Activated effector memory CD4-positive, alpha-beta T cell treated with anti-CD3 and anti-CD28 coated beads, Interleukin-2, amount 50 U/mL, for 16 hours (primary cell): Measurements from ENCODE around the gene SELENOH.
"Not testable (repeated sequence)": the region's sequence is repeated elsewhere in the genome, so short reads cannot be mapped to it uniquely, and the experiment has no call there.

Experiments used
- DNase-seq: peaks from one replicate; pipeline ENCODE4 v3.0.0-alpha.2; 2020

SELENOH gene

GRCh38 chr11:57741132-57742086 lies at the start of gene SELENOH:
SELENOH (plus strand) TSS chr11:57741491; CDS start chr11:57741596, 105 bp downstream.
- DNase-seq, result peak; percentile 97

GRCh38 chr11:57698843-57699365 lies 42.4 kb upstream of the SELENOH start:
- no peak for DNase-seq

DNA sequence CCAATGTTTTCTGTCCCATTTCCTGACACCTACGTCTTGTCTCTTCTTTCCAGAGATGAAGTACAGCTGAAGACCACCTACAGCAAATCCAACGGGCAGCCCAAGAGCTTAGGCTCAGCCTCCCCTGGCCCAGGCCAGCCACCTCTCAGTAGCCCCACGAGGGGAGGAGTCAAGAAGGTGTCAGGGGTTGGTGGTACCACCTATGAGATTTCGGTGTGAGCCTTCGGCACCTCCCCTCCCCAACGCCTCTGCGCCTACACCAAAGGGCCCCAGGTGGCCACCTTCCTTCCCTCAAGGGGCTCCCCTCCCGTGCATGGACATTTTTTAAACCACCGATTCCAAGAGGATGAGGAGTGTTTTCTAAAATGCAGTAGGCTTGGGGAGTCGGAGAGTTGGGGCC lies 41.5 kb upstream of the SELENOH start:
- DNase-seq, result no peak

- no peak for DNase-seq
Observed at GRCh38 chr11:57700425-57700824, 40.9 kb upstream of the SELENOH start.

DNA sequence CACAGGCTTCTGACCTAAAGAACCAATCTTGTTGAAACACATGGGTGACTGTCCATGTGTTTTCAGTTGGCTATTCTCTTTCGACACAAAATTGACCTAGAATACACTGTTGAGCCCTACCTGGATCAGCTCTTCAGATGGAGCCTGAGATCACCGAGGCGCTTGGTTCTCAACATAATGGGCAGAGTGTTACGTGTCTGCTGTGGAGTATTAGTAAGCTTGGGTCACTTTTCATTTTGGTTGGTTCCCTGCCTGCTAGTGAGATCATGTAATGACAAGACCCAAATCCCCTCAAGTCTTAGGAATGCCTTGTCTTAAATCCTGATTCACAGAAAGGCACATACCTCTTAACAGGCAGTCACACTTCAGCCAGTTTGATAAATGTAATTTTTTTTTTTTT lies 38.0 kb upstream of the SELENOH start:
- DNase-seq, result no peak

GRCh38 chr11:57704932-57705331 lies 36.4 kb upstream of the SELENOH start:
- DNase-seq, result no peak

- not testable (repeated sequence) for DNase-seq
Observed at GRCh38 chr11:57705432-57705831, 35.9 kb upstream of the SELENOH start.

- DNase-seq, result no peak
Observed at GRCh38 chr11:57709802-57710367, 31.4 kb upstream of the SELENOH start.

DNA sequence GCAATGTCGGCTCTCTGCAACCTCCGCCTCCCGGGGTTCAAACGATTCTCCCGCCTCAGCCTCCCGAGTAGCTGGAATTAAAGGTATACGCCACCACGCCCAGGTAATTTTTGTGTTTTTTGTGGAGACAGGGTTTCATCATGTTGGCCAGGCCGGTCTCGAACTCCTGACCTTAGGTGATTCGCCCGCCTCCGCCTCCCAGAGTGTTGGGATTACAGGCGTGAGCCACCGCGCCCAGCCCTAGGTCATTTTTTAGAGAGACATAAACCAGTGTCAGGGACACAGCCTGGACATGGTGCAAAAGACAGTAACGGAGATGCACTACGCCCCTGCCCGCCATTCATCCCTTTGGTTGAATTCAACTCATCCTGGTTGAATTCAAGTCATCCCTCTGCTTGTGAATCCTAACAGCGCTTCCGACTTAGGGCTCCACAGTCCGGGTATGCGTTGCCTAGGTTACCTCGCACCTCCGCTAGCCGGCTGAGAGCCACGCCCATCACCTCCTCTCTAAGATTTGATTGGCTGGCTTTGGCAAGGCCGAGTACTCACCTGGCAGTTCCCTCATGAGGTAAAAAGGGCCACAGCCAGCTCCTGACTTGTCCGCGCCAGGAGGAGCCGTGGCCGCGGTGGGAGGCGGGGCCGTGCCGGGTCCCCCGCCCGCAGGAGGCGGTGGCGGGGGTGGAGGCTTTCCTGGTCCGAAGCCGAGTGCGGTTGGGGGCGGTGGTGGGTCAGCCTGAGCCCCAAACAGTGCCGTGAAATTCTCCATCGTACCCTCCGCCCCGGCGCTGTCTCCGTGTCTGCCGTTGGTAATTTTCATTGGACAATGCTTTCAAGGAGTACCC lies 29.7 kb upstream of the SELENOH start, which contains the start of gene MED19:
Gene MED19 (minus strand): TSS at position 802 of the 842 bp plus-strand sequence. CDS start 36 bp downstream, at position 766.
- DNase-seq, result peak; percentile 91

DNA sequence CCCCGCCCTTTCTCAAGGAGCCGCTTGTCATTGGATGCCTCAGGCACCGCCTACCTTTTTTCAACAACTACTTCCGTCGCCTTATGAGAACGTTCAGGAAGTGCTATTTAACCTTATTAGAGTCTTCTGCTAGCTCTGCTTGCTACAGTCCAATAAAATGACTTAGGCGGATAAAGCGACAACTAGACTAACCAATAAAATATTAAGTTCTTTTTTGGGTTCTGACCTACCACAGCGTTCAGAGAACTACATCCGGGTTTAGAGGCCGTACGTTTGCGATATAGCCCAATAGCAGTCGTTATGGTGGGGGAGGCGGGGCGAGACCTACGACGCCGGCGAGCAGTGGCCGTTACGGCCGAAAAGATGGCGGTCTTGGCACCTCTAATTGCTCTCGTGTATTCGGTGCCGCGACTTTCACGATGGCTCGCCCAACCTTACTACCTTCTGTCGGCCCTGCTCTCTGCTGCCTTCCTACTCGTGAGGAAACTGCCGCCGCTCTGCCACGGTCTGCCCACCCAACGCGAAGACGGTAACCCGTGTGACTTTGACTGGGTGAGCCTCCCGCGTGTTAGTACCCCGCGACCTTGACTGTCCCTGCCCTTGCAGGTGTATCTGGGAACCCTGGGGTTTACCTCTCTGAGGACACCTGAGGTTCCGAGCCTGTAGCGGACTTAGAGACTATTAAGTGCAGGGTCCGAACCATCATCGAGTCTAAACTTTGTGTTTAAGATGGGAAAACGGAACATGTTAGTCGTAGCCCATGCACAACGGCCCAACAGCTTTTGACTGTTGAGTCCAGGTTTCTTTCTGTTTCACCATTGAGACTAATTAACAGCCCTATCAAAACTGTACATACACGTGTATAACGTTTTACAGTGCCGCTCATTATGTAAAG lies 28.8 kb upstream of the SELENOH start, which contains the start of gene TMX2:
Gene TMX2 (plus strand): TSS at position 338 of the 895 bp plus-strand sequence. CDS start 26 bp downstream, at position 364.
- DNase-seq, result peak; percentile 96

DNA sequence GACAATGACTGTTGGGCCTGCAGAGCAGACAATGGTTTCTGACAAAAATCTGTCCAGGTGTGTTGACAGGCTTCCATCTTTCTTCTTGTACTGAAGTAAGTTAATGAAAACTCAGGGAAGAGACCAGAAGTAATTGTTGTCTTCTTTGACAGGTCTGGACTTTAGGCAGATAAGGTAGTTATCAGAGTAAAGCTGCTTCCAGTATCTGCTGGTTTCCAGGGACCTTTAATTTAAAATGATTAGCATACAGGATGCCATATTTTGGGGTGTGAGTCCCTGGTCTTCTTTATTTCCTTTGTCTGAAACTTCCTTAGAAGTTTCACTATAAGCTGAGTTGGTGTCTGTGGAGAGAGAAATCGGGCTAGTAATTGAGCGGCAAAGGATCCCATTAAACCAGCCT lies 27.5 kb upstream of the SELENOH start:
- DNase-seq, result no peak

DNA sequence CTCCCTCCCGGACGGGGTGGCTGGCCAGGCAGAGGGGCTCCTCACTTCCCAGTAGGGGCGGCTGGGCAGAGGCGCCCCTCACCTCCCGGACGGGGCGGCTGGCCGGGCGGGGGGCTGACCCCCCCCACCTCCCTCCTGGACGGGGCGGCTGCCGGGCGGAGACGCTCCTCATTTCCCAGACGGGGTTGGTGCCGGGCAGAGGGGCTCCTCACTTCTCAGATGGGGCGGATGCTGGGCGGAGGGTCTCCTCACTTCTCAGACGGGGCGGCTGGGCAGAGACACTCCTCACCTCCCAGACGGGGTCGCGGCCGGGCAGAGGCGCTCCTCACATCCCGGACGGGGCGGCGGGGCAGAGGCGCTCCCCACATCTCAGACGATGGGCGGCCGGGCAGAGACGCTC lies 24.6 kb upstream of the SELENOH start:
- not testable (repeated sequence) for DNase-seq

- no peak for DNase-seq
Observed at GRCh38 chr11:57727185-57727584, 14.1 kb upstream of the SELENOH start.

DNA sequence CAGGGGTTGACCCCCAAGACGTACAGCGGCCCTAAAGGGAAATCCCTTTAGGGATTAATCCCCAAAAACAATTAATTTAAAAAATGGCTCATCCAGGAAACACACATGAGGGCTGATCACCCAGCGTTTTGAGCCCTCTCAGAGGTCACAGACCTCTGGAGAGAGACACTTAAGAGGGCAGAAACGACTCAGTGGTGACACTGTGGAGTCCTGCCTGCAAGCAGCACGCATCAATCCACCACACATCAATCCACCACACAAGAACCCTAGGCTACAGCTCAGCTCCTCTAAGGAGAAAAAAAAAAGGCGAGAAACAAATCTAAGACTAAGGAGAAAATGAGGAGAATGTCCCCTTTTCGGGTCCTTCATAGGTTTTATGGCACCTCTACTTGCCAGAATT lies 12.5 kb upstream of the SELENOH start:
- DNase-seq, result no peak

GRCh38 chr11:57729479-57729878 lies 11.8 kb upstream of the SELENOH start:
- no peak for DNase-seq

DNA sequence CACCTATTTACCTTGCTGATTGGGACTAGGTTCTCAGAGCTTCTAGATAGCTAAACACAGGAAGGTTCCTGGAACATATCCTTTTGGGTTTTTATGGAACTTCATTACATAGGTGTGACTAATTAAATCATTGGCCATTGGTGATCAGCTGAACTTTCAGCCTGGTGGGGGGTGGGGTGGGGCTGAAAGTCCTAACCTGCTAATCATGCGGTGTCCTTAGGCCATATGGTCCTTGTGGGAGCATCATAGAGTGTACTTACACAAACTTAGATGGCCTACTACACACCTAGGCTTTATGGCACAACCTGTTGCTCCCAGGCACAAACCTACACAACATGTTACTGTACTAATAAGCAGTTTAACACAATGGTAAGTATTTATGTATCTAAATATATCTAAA lies 8.6 kb upstream of the SELENOH start:
- DNase-seq, result no peak

DNA sequence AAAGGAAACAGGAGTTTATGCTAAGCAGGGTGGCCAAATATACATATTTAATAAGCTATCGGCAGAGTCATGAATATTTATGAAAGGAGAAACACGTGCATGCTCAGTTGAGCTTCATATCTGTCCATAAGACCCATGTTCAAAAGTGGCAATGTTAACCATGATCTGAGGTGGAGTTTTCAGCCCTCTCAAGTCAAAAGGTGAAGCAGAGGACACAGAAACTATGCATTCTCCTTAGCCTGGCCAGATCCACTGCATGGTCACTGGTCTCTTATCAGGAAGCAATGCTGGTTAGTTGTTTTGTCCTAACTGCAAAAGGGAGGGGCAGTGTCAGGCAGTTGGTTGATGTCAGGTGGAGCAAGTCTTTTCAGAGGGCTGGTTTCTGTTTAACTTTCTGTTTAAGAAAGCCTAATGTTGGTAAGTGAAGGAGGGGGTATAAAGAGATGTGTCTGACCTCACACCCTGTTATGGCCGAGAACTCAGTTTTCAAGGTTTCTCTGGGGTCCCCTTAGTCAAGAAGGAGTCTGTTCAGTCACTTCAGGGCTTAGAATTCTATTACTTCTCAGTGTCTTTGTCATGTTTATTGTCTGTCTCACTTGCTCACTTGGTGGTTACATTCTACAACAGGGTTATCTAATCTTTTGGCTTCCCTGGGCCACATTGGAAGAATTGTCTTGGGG lies 5.5 kb upstream of the SELENOH start:
- no peak for DNase-seq

DNA sequence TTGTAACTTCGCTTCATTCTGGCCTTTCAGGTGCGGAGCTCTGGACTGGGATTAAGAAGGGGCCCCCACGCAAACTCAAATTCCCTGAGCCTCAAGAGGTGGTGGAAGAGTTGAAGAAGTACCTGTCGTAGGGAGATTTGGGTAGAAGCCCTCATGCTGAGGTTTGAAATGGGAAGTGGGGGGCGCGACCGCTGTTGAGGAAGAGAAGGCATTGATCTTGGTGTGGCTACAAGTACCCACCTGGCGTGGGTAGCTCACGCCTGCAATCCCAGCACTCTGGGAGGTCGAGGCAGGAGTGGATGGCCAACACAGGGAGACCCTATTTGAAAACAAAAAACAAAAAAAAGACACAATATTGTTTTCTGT lies 779 bp downstream of the SELENOH start:
- DNase-seq, result no peak

- DNase-seq, result no peak
Observed at GRCh38 chr11:57744357-57744756, 3.1 kb downstream of the SELENOH start.

DNA sequence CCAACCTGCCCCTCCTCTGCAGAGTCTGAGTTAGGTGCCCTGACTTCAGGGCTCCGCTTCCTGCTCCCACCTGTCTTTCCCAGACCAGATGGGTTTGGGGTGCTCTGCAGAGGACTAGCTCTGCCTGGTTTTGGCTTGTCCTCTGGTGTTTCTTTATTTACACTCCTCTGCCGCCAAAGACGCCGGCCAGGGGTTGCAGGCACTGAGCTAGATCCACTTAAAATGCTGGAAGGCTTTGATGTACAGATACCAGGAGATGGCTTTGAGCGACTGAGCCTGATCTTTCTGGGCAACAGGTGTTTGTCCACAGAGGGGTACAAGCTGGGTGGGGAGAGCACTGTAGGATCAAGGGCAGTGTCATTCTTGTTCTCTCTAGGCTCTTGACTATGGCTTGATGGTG lies 3.9 kb downstream of the SELENOH start:
- no peak for DNase-seq

DNA sequence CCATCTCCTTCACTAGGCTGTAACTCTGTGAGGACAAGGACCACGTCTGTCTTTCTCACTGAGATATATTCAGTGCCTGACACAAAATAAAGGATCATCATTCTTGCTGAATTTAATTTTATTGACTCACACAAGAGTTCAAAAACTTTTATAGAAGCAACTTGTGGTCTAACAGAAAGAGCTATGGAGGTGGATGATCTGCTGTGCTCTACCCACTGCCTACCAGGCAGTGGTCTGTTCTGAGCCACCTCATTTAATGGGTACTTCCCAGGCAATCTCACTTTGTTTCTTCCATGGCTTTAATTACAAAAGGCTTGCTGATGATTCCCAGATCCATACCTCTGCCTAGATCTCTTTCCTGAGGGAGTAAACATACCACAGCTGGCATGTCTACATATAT lies 5.6 kb downstream of the SELENOH start:
- DNase-seq, result no peak
